OCI-LY7 (cell line): ENCODE results near the gene CDK15. TPM values are rescaled to one million over a fixed set of nuclear protein-coding genes. Genes with fewer than 3 reads are reported as not detected.

ENCODE experiments used
- BruUV-seq: library from RNA; stranded (reverse); fragments of 400-500 nt; replicated peaks from 2 replicates; lab custom pipeline; 2021; lab: Mats Ljungman, UMichigan
- CTCF ChIA-PET: fragments of 300-600 bp; sonication (Branson Sonifier 250); formaldehyde crosslinking; loops from one replicate; lab custom pipeline; 2022; ENCODE audit warnings: antibody characterized with exemption; ENCODE audit not compliant: unreplicated experiment; lab: Charles Lee
- POLR2A ChIA-PET: fragments of 300-600 bp; sonication (Branson Sonifier 250); formaldehyde crosslinking; loops from one replicate; lab custom pipeline; 2022; ENCODE audit warnings: antibody characterized with exemption; lab: Charles Lee
- DNase-seq: peaks from one replicate; pipeline ENCODE4 v3.0.0-alpha.2; 2015; ENCODE audit warnings: low spot score
- H2AFZ ChIP-seq: fragments of 200-600 bp; sonication (generic), shearing (Covaris generic); 2 replicates; pipeline ENCODE4 v1.6.1; 2014; ENCODE audit warnings: mild to moderate bottlenecking, antibody characterized with exemption, low read length, moderate library complexity
- H3K27ac ChIP-seq: fragments of 200-600 bp; sonication (generic); 2 replicates; pipeline ENCODE4 v1.5.1; 2014; ENCODE audit warnings: mixed run types, low read depth, mild to moderate bottlenecking, moderate library complexity, low read length, inconsistent platforms; ENCODE audit not compliant: poor library complexity, severe bottlenecking
- H3K36me3 ChIP-seq: fragments of 200-600 bp; sonication (generic); 2 replicates; pipeline ENCODE4 v1.6.1; 2014; ENCODE audit warnings: mild to moderate bottlenecking, antibody characterized with exemption, low read length, moderate library complexity, mixed read lengths; ENCODE audit not compliant: insufficient read depth
- H3K4me1 ChIP-seq: fragments of 200-600 bp; sonication (generic); 2 replicates; pipeline ENCODE4 v1.5.1; 2014; ENCODE audit warnings: mild to moderate bottlenecking, low read length; ENCODE audit not compliant: insufficient read depth, poor library complexity, severe bottlenecking
- H3K4me2 ChIP-seq: fragments of 200-600 bp; sonication (generic); 2 replicates; pipeline ENCODE4 v1.6.1; 2014; ENCODE audit warnings: mild to moderate bottlenecking, low read length
- H3K4me3 ChIP-seq: fragments of 200-600 bp; sonication (generic); 2 replicates; pipeline ENCODE4 v1.5.1; 2014; ENCODE audit warnings: mild to moderate bottlenecking, low read depth, low read length; ENCODE audit not compliant: poor library complexity, severe bottlenecking
- H3K79me2 ChIP-seq: fragments of 200-600 bp; sonication (generic); 2 replicates; pipeline ENCODE4 v1.6.1; 2016; ENCODE audit warnings: low read depth, mild to moderate bottlenecking, low read length, moderate library complexity, mixed read lengths; ENCODE audit not compliant: insufficient read depth
- H3K9me2 ChIP-seq: fragments of 200-600 bp; sonication (generic); 2 replicates; pipeline ENCODE4 v1.6.1; 2016; ENCODE audit warnings: mild to moderate bottlenecking, low read length, mixed read lengths; ENCODE audit not compliant: insufficient read depth
- H3K9me3 ChIP-seq: fragments of 200-600 bp; sonication (generic); 2 replicates; pipeline ENCODE4 v1.6.1; 2014; ENCODE audit warnings: mild to moderate bottlenecking, mixed run types, low read length, mixed read lengths
- H4K20me1 ChIP-seq: fragments of 200-600 bp; sonication (generic); 2 replicates; pipeline ENCODE4 v1.6.1; 2014; ENCODE audit warnings: mild to moderate bottlenecking, antibody characterized with exemption, low read length, moderate library complexity, mixed read lengths; ENCODE audit not compliant: insufficient read depth
- CTCF ChIP-seq: fragments of 200-600 bp; sonication (generic); conservative IDR thresholded peaks from 2 replicates; pipeline ENCODE4 v1.5.1; 2014; ENCODE audit warnings: mild to moderate bottlenecking, antibody characterized with exemption, low read length, moderate library complexity, mixed read lengths
- EZH2phosphoT487 ChIP-seq: fragments of 200-600 bp; sonication (generic); IDR thresholded peaks from 2 replicates; pipeline ENCODE4 v1.6.1; 2018; ENCODE audit warnings: low read depth, borderline replicate concordance, mild to moderate bottlenecking, mixed run types, antibody characterized with exemption, low read length, moderate library complexity, mixed read lengths
- intact Hi-C: fragments of 100-400 bp; cut with micrococcal nuclease; formaldehyde crosslinking; loops from one replicate; pipeline ENCODE4 v1.10.0; 2022; ENCODE audit not compliant: unreplicated experiment
- total RNA-seq, 2 experiments: library from RNA; depleted of rRNA in 1 of 2; stranded (reverse); fragments of >200 nt in 1 of 2; shearing (Covaris generic) in 1 of 2; gene quantifications; 2 replicates each; pipeline ENCODE4 v1.2.3, GENCODE V29; 2014 to 2022

The CDK15 gene
- total RNA-seq, 2 experiments from 2014 or later = not detected

GRCh38 chr2:201769666-201770373, 36.5 kb upstream of the CDK15 start:
- H3K4me3 ChIP-seq = no peak overlapping the region
- TF ChIP-seq EZH2phosphoT487 (no peak), CTCF (no peak)
- ChIA-PET CTCF (no interaction called here), POLR2A (no interaction called here)
- H3K9me2 ChIP-seq = no peaks in the 10 kb centered on the region
- H3K36me3 ChIP-seq = no peaks in the 10 kb centered on the region
- no peaks in the 10 kb centered on the region for H3K79me2 ChIP-seq
- H3K4me2 ChIP-seq = no peak overlapping the region
- H3K9me3 ChIP-seq = no peaks in the 10 kb centered on the region
- no peak overlapping the region for H3K27ac ChIP-seq
- H4K20me1 ChIP-seq = no peaks in the 10 kb centered on the region
- intact Hi-C loops = no loop called here
- no peak overlapping the region for H2AFZ ChIP-seq
- no peak for DNase-seq
- no peaks in the 10 kb centered on the region for H3K4me1 ChIP-seq
- no TSS peak for BruUV-seq

GRCh38 chr2:201773990-201774389, 32.3 kb upstream of the CDK15 start:
- no TSS peak for BruUV-seq
- H4K20me1 ChIP-seq = no peaks in the 10 kb centered on the region
- intact Hi-C loops = no loop called here
- no peaks in the 10 kb centered on the region for H3K9me3 ChIP-seq
- H3K4me1 ChIP-seq = peaks cover 3% of the 10 kb centered on the region
- DNase-seq = no peak
- H3K4me3 ChIP-seq = no peak overlapping the region
- H3K9me2 ChIP-seq = no peaks in the 10 kb centered on the region
- ChIA-PET POLR2A (no interaction called here), CTCF (no interaction called here)
- H3K79me2 ChIP-seq = peaks cover 2% of the 10 kb centered on the region; the same call in 1 of the 2 replicates
- no peak overlapping the region for H2AFZ ChIP-seq
- no peaks in the 10 kb centered on the region for H3K36me3 ChIP-seq
- TF ChIP-seq EZH2phosphoT487 (no peak), CTCF (no peak)
- no peak overlapping the region for H3K4me2 ChIP-seq
- no peak overlapping the region for H3K27ac ChIP-seq

- H2AFZ ChIP-seq = no peak overlapping the region
- H4K20me1 ChIP-seq = no peaks in the 10 kb centered on the region
- peaks cover 7% of the 10 kb centered on the region; the same call in 1 of the 2 replicates for H3K79me2 ChIP-seq
- no peak for TF ChIP-seq EZH2phosphoT487
- TF ChIP-seq CTCF = no peak
- no TSS peak for BruUV-seq
- ChIA-PET POLR2A (no interaction called here), CTCF (no interaction called here)
- no peak for DNase-seq
- H3K4me2 ChIP-seq = no peak overlapping the region
- no peaks in the 10 kb centered on the region for H3K36me3 ChIP-seq
- no peak overlapping the region for H3K4me3 ChIP-seq
- no peak overlapping the region for H3K27ac ChIP-seq
- H3K4me1 ChIP-seq = peaks cover 9% of the 10 kb centered on the region
- H3K9me3 ChIP-seq = no peaks in the 10 kb centered on the region
- intact Hi-C loops = no loop called here
- no peaks in the 10 kb centered on the region for H3K9me2 ChIP-seq
These were observed 31.8 kb upstream of the CDK15 start for GRCh38 chr2:201774546-201774945.
